Testis (tissue), 2 donors: ENCODE results near the gene PRELID1.

Source experiments
- POLR2A ChIP-seq: fragments of 450-650 bp; IDR thresholded peaks from one replicate; pipeline ENCODE4 v1.6.1; 2017; ENCODE audit warnings: antibody characterized with exemption, mild to moderate bottlenecking, moderate library complexity
- TF ChIP-seq, protein P1 (sequence below), 3 experiments: fragments of 450-650 bp in 2 of 3; fragments of 200-600 bp in 1 of 3; sonication (generic) in 1 of 3; IDR thresholded peaks; one replicate each; pipeline ENCODE4 v1.5.1; 2016 to 2019; ENCODE audit warnings: antibody characterized with exemption in 3 of 3, mild to moderate bottlenecking in 2 of 3, moderate library complexity in 1 of 3

DNA sequence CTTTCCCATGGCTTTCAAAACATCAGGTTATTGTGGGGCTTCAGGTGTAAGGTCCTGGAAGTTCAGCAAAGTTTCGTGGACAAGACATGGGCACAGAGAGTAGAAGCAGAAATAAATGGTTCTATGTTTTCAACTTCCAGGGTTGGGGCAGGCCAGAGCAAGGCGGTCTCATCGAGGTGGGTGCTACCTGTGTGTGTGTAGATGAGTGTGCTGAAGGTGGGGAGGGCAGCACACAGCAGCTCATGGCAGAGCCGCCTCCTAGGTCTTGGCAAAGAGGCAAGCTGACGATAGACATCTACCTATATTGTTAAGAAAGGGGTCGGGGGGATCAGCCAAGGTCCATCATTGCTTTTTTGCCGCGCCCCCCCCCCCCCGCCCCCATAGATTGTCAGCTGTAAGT, 3.9 kb upstream of the PRELID1 start:
- TF ChIP-seq, protein P1, sequence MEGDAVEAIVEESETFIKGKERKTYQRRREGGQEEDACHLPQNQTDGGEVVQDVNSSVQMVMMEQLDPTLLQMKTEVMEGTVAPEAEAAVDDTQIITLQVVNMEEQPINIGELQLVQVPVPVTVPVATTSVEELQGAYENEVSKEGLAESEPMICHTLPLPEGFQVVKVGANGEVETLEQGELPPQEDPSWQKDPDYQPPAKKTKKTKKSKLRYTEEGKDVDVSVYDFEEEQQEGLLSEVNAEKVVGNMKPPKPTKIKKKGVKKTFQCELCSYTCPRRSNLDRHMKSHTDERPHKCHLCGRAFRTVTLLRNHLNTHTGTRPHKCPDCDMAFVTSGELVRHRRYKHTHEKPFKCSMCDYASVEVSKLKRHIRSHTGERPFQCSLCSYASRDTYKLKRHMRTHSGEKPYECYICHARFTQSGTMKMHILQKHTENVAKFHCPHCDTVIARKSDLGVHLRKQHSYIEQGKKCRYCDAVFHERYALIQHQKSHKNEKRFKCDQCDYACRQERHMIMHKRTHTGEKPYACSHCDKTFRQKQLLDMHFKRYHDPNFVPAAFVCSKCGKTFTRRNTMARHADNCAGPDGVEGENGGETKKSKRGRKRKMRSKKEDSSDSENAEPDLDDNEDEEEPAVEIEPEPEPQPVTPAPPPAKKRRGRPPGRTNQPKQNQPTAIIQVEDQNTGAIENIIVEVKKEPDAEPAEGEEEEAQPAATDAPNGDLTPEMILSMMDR (IDR thresholded peaks at IDR 0.05), result no peak
- TF ChIP-seq POLR2A, result no peak
